ENCODE results near the gene ZAP70. TPM values are rescaled to one million over a fixed set of nuclear protein-coding genes. Genes with fewer than 3 reads are reported as not detected.

The ZAP70 gene
- total RNA-seq, 1 experiment from 2014 or later: not detected

DNA sequence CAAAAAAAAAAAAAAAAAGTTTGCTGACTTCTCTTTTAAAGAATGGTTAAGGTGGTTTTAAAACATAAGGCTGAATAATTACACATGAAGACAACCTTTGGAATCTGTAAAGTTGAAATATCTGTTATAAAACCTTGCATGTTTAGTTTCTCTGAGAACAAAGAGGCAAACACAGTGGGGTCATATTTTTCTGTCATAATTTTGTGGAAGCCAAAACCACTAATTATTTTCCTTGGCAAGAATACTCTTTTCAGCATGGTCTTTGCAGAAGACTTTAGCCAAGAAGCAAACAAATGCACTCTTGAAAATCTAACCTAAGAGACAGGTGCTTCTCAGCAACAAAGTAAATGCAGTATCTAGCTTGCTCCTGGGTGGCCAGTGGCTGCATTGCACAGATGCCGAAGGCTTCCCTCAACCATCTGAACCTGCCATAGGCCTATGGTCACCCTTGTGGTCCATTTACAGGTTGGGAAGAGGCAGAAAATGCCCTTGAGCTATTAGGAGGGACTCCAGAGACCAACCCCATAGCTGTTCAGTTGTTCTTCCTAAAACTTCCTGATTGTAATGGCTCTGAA is 44.8 kb downstream of the ZAP70 start:
- Histone ChIP-seq H3F3A (ENCODE audit: insufficient read depth, low read depth) (peaks cover 4% of the 10 kb centered on the region; the same call in 1 of the 2 replicates), H3K79me2 (ENCODE audit: low read depth) (no peaks in the 10 kb centered on the region), H3K27me3 (ENCODE audit: insufficient read depth, low read depth) (no peaks in the 10 kb centered on the region), H3K9me2 (ENCODE audit: insufficient read depth) (no peaks in the 10 kb centered on the region), H4K20me1 (ENCODE audit: insufficient read depth) (no peaks in the 10 kb centered on the region), H3K9me3 (ENCODE audit: insufficient read depth, low read depth) (no peaks in the 10 kb centered on the region), H3K4me3 (no peak overlapping the region), H3K4me2 (no peak overlapping the region), H3K27ac (no peak overlapping the region), H3K4me1 (replicated peaks; ENCODE audit: insufficient read depth) (peaks cover 7% of the 10 kb centered on the region), H2AFZ (no peak overlapping the region), H3K36me3 (ENCODE audit: low read depth) (peaks cover 7% of the 10 kb centered on the region; the same call in 1 of the 2 replicates)
- DNase-seq: no peak
- TF ChIP-seq, protein P1, sequence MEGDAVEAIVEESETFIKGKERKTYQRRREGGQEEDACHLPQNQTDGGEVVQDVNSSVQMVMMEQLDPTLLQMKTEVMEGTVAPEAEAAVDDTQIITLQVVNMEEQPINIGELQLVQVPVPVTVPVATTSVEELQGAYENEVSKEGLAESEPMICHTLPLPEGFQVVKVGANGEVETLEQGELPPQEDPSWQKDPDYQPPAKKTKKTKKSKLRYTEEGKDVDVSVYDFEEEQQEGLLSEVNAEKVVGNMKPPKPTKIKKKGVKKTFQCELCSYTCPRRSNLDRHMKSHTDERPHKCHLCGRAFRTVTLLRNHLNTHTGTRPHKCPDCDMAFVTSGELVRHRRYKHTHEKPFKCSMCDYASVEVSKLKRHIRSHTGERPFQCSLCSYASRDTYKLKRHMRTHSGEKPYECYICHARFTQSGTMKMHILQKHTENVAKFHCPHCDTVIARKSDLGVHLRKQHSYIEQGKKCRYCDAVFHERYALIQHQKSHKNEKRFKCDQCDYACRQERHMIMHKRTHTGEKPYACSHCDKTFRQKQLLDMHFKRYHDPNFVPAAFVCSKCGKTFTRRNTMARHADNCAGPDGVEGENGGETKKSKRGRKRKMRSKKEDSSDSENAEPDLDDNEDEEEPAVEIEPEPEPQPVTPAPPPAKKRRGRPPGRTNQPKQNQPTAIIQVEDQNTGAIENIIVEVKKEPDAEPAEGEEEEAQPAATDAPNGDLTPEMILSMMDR (conservative IDR thresholded peaks at IDR 0.05): no peak
- TF ChIP-seq EZH2 (IDR thresholded peaks at IDR 0.05; ENCODE audit: low read depth): no peak
- POLR2A ChIA-PET (ENCODE audit: unreplicated experiment): no interaction called here
- no TSS peak for BruUV-seq (replicated peaks)
- CTCF ChIA-PET: no interaction called here
- intact Hi-C loops (cut with micrococcal nuclease; ENCODE audit: unreplicated experiment): no loop called here

DNA sequence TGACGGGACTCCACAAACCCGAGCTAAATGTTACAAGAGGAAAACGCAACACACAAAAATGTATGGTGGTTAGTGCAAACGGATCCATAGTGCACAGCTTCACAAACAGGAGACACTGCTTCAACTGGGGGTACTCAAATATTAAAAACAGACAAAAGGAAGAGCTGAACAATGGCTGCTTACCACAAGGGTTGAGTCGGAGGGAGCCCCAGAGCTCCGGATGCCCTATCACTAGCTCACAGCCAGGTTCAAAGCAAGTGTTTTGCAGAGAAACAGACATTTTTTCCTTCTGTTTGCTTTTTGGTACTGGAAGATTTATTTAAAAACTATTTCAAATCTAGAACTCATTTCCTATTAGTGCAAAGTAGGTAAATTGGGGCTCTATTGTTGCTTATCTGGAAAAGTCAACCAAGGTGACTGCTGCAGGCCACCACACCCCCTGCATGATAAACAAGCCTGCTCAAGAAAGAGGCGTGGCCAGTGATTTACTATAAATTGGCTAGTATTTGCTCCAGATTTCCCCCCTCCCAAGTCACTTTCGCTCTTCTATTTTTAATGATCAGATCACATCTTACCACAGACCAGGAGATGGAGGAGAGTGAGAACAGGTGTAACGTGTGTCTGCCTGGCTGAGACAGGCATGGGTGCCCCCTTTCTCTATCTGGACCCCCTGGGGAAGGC is 46.5 kb downstream of the ZAP70 start:
- no peak for DNase-seq
- no peaks in the 10 kb centered on the region for H3K9me3 ChIP-seq (ENCODE audit: insufficient read depth, low read depth)
- H3K4me3 ChIP-seq: no peak overlapping the region
- no peak overlapping the region for H3K27ac ChIP-seq
- H3F3A ChIP-seq (ENCODE audit: insufficient read depth, low read depth): no peaks in the 10 kb centered on the region
- H3K79me2 ChIP-seq (ENCODE audit: low read depth): no peaks in the 10 kb centered on the region
- no peak overlapping the region for H2AFZ ChIP-seq
- TF ChIP-seq, protein P1 (conservative IDR thresholded peaks at IDR 0.05): no peak
- no peak for TF ChIP-seq EZH2 (IDR thresholded peaks at IDR 0.05; ENCODE audit: low read depth)
- no peaks in the 10 kb centered on the region for H4K20me1 ChIP-seq (ENCODE audit: insufficient read depth)
- peaks cover 7% of the 10 kb centered on the region; the same call in 1 of the 2 replicates for H3K36me3 ChIP-seq (ENCODE audit: low read depth)
- no peaks in the 10 kb centered on the region for H3K9me2 ChIP-seq (ENCODE audit: insufficient read depth)
- ChIA-PET POLR2A (ENCODE audit: unreplicated experiment) (interaction anchor here (0.6 kb wide), 1 partner anchor 1601 kb away, joined by 11 read pairs; no protein-coding TSS in a partner anchor), CTCF (no interaction called here)
- no peaks in the 10 kb centered on the region for H3K4me1 ChIP-seq (replicated peaks; ENCODE audit: insufficient read depth)
- no peak overlapping the region for H3K4me2 ChIP-seq
- no peaks in the 10 kb centered on the region for H3K27me3 ChIP-seq (ENCODE audit: insufficient read depth, low read depth)
- intact Hi-C loops (cut with micrococcal nuclease; ENCODE audit: unreplicated experiment): no loop called here
- no TSS peak for BruUV-seq (replicated peaks)

DNA sequence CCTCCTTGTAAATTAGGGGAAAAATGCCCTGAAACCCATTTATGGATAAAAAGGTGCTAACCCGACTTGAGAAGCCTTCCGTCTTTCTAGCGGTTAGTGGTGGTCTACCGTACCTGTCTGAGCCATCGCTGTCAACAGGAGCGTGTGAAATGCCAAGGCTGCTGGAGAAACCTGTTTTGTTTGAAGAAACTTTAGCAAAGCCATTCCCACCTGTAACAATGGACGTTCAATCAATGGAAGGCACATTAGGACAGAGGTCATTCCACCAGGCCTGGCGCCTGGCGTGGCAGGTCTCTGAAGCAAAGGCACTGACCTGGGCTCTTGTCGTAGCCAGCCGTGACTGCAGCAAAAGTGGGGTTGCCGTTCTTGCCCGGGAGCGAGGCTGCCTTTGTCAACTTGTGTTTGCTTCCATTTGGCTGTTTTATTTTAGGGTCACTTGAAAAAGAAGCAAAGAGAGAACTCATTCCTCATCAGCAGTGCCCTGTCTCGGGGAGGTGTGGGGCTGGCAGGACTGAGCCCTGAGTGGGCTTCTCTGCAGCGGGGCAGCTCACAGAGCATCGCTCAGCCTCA is 47.2 kb downstream of the ZAP70 start:
- Histone ChIP-seq H3K4me1 (replicated peaks; ENCODE audit: insufficient read depth) (no peaks in the 10 kb centered on the region), H3K36me3 (ENCODE audit: low read depth) (peaks cover 7% of the 10 kb centered on the region; the same call in 1 of the 2 replicates), H3K9me2 (ENCODE audit: insufficient read depth) (no peaks in the 10 kb centered on the region), H3F3A (ENCODE audit: insufficient read depth, low read depth) (no peaks in the 10 kb centered on the region), H3K4me2 (no peak overlapping the region), H3K9me3 (ENCODE audit: insufficient read depth, low read depth) (no peaks in the 10 kb centered on the region), H2AFZ (no peak overlapping the region), H3K79me2 (ENCODE audit: low read depth) (no peaks in the 10 kb centered on the region), H3K27me3 (ENCODE audit: insufficient read depth, low read depth) (no peaks in the 10 kb centered on the region), H3K4me3 (no peak overlapping the region), H4K20me1 (ENCODE audit: insufficient read depth) (no peaks in the 10 kb centered on the region), H3K27ac (no peak overlapping the region)
- BruUV-seq (replicated peaks): no TSS peak
- POLR2A ChIA-PET (ENCODE audit: unreplicated experiment): no interaction called here
- intact Hi-C loops (cut with micrococcal nuclease; ENCODE audit: unreplicated experiment): no loop called here
- DNase-seq: no peak
- TF ChIP-seq, protein P1 (conservative IDR thresholded peaks at IDR 0.05): no peak
- TF ChIP-seq EZH2 (IDR thresholded peaks at IDR 0.05; ENCODE audit: low read depth): no peak
- CTCF ChIA-PET: no interaction called here
